ENCODE measurements around the gene OXA1L. TPM values are rescaled to one million over a fixed set of nuclear protein-coding genes. Genes with fewer than 3 reads are reported as not detected.
"Not testable (repeated sequence)": the region's sequence is repeated elsewhere in the genome, so short reads cannot be mapped to it uniquely, and the experiment has no call there.

The OXA1L gene
- total RNA-seq, 1 experiment from 2014 or later = 175 TPM

- DNase-seq (ENCODE audit: extremely low read depth, low read depth) = no peak
These were observed 768 bp downstream of the OXA1L start for GRCh38 chr14:22767323-22767589.

GRCh38 chr14:22768947-22769346 is 2.5 kb downstream of the OXA1L start:
- DNase-seq (ENCODE audit: extremely low read depth, low read depth) = no peak

GRCh38 chr14:22769369-22769768 is 2.9 kb downstream of the OXA1L start:
- no peak for DNase-seq (ENCODE audit: extremely low read depth, low read depth)

GRCh38 chr14:22770481-22771187 is 4.1 kb downstream of the OXA1L start:
- no peak for DNase-seq (ENCODE audit: extremely low read depth, low read depth)

- DNase-seq (ENCODE audit: extremely low read depth, low read depth) = no peak
These were observed 6.2 kb downstream of the OXA1L start for GRCh38 chr14:22772725-22773124.

GRCh38 chr14:22773162-22774010 is 6.9 kb downstream of the OXA1L start:
- DNase-seq (ENCODE audit: extremely low read depth, low read depth) = no peak

- no peak for DNase-seq (ENCODE audit: extremely low read depth, low read depth)
These were observed 7.7 kb downstream of the OXA1L start for GRCh38 chr14:22774011-22774706.

GRCh38 chr14:22776215-22776614 is 9.7 kb downstream of the OXA1L start:
- no peak for DNase-seq (ENCODE audit: extremely low read depth, low read depth)

GRCh38 chr14:22776849-22777248 is 10.4 kb downstream of the OXA1L start:
- DNase-seq (ENCODE audit: extremely low read depth, low read depth) = not testable (repeated sequence)

- DNase-seq (ENCODE audit: extremely low read depth, low read depth) = no peak
These were observed 11.6 kb downstream of the OXA1L start for GRCh38 chr14:22778084-22778483.

- no peak for DNase-seq (ENCODE audit: extremely low read depth, low read depth)
These were observed 13.7 kb downstream of the OXA1L start for GRCh38 chr14:22780105-22780679.

GRCh38 chr14:22780941-22781300 is 14.4 kb downstream of the OXA1L start:
- no peak for DNase-seq (ENCODE audit: extremely low read depth, low read depth)

GRCh38 chr14:22781301-22781991 is 15.0 kb downstream of the OXA1L start:
- DNase-seq (ENCODE audit: extremely low read depth, low read depth) = no peak

GRCh38 chr14:22786685-22787084 is 20.2 kb downstream of the OXA1L start:
- no peak for DNase-seq (ENCODE audit: extremely low read depth, low read depth)

GRCh38 chr14:22791301-22791700 is 24.8 kb downstream of the OXA1L start:
- no peak for DNase-seq (ENCODE audit: extremely low read depth, low read depth)

- DNase-seq (ENCODE audit: extremely low read depth, low read depth) = no peak
These were observed 25.7 kb downstream of the OXA1L start for GRCh38 chr14:22792158-22792557.

GRCh38 chr14:22793550-22793949 is 27.1 kb downstream of the OXA1L start:
- not testable (repeated sequence) for DNase-seq (ENCODE audit: extremely low read depth, low read depth)

- DNase-seq (ENCODE audit: extremely low read depth, low read depth) = no peak
These were observed 27.5 kb downstream of the OXA1L start for GRCh38 chr14:22793976-22794375.

- no peak for DNase-seq (ENCODE audit: extremely low read depth, low read depth)
These were observed 28.1 kb downstream of the OXA1L start for GRCh38 chr14:22794551-22794951.

- DNase-seq (ENCODE audit: extremely low read depth, low read depth) = no peak
These were observed 29.7 kb downstream of the OXA1L start for GRCh38 chr14:22796087-22796707.
